Gastrocnemius medialis (tissue), 4 donors: ENCODE results near the gene TMEM217. TPM values are rescaled to one million over a fixed set of nuclear protein-coding genes. Genes with fewer than 3 reads are reported as not detected.

ENCODE experiments used
- ATAC-seq, 2 donors: fragments of 150-250 bp; one replicate each; pipeline ENCODE4 v1.9.1; 2016
- DNase-seq, 2 donors: peaks; one replicate each; pipeline ENCODE4 v3.0.0-alpha.2; 2019
- H3K27ac ChIP-seq, 4 donors: fragments of 200-600 bp; sonication (generic); 1 replicate in 1 of 4; 2 replicates in 3 of 4; pipeline ENCODE4 v1.5.1; 2016 to 2018; ENCODE audit warnings: mild to moderate bottlenecking in 2 of 4, moderate library complexity in 1 of 4
- H3K27me3 ChIP-seq, 3 donors: fragments of 200-600 bp; sonication (generic) in 2 of 3; 1 replicate in 1 of 3; 2 replicates in 2 of 3; pipeline versions ENCODE4 v1.5.1 to v1.6.0; 2016 to 2019; ENCODE audit warnings: mild to moderate bottlenecking in 1 of 3, moderate library complexity in 1 of 3
- H3K36me3 ChIP-seq, 2 donors: fragments of 200-600 bp; sonication (generic) in 1 of 2; one replicate each; pipeline ENCODE4 v1.5.1; 2017 to 2018
- H3K4me1 ChIP-seq, 2 donors: fragments of 200-600 bp; sonication (generic) in 1 of 2; one replicate each; pipeline ENCODE4 v1.5.1; 2016 to 2017; ENCODE audit warnings: mild to moderate bottlenecking in 2 of 2
- H3K4me3 ChIP-seq, 4 donors: fragments of 200-600 bp; sonication (generic) in 3 of 4; 1 replicate in 1 of 4; 2 replicates in 3 of 4; pipeline ENCODE4 v1.5.1; 2016 to 2019; ENCODE audit warnings: mild to moderate bottlenecking in 2 of 4
- H3K9me3 ChIP-seq, 3 donors: fragments of 200-600 bp; sonication (generic) in 2 of 3; 1 replicate in 1 of 3; 2 replicates in 2 of 3; pipeline ENCODE4 v1.5.1; 2016 to 2019
- POLR2A ChIP-seq, 2 donors: fragments of 450-650 bp; IDR thresholded peaks; one replicate each; pipeline ENCODE4 v1.6.1; 2017; ENCODE audit warnings: antibody characterized with exemption in 2 of 2, mild to moderate bottlenecking in 2 of 2, moderate library complexity in 2 of 2
- in situ Hi-C, 4 donors: fragments of 200-750 bp; cut with MboI; loops; one replicate each; pipeline versions ENCODE4 v1.15.0 to v1.8.0; 2017; ENCODE audit warnings: low sequenced_read_pairs in 4 of 4
- intact Hi-C: fragments of 100-400 bp; cut with DNase I; formaldehyde crosslinking; loops from one replicate; pipeline ENCODE4 v1.15.1; 2023; ENCODE audit warnings: low total_unique reads
- total RNA-seq, 4 donors: library from RNA; depleted of rRNA; stranded (reverse); fragments of >200 nt; gene quantifications; one replicate each; pipeline versions ENCODE4 v1.1.0 to v1.2.3, GENCODE V29; 2016
- TF ChIP-seq, protein P1 (sequence below), 5 experiments: fragments of 450-650 bp in 3 of 5; fragments of 200-600 bp in 2 of 5; sonication (generic) in 2 of 5; IDR thresholded peaks in 4 of 5; conservative IDR thresholded peaks in 1 of 5; 1 replicate in 4 of 5; 2 replicates in 1 of 5; pipeline ENCODE4 v1.5.1; 2016 to 2019; ENCODE audit warnings: antibody characterized with exemption in 5 of 5, mild to moderate bottlenecking in 3 of 5, moderate library complexity in 3 of 5

The TMEM217 gene
- total RNA-seq, 4 donors from 2014 or later, result 0.22 TPM; not detected in 3

GRCh38 chr6:37304766-37305165 is 46.8 kb upstream of the TMEM217 start:
- Histone ChIP-seq H3K36me3 (peaks cover 4 to 17% of the 10 kb centered on the region in 2 donors), H3K9me3 (no peaks in the 10 kb centered on the region), H3K27ac (no peak overlapping the region), H3K27me3 (no peaks in the 10 kb centered on the region), H3K4me1 (peaks cover 8 to 14% of the 10 kb centered on the region in 2 donors), H3K4me3 (no peak overlapping the region)
- intact Hi-C loops, result loop anchor here (5.0 kb wide), 1 partner anchor 128 kb away; the partner anchor contains the start of gene CMTR1
- DNase-seq (no peak), ATAC-seq (no peak)
- TF ChIP-seq, protein P1, sequence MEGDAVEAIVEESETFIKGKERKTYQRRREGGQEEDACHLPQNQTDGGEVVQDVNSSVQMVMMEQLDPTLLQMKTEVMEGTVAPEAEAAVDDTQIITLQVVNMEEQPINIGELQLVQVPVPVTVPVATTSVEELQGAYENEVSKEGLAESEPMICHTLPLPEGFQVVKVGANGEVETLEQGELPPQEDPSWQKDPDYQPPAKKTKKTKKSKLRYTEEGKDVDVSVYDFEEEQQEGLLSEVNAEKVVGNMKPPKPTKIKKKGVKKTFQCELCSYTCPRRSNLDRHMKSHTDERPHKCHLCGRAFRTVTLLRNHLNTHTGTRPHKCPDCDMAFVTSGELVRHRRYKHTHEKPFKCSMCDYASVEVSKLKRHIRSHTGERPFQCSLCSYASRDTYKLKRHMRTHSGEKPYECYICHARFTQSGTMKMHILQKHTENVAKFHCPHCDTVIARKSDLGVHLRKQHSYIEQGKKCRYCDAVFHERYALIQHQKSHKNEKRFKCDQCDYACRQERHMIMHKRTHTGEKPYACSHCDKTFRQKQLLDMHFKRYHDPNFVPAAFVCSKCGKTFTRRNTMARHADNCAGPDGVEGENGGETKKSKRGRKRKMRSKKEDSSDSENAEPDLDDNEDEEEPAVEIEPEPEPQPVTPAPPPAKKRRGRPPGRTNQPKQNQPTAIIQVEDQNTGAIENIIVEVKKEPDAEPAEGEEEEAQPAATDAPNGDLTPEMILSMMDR (IDR thresholded peaks at IDR 0.05 in 4 of 5, conservative IDR thresholded peaks at IDR 0.05 in 1 of 5), result no peak
- TF ChIP-seq POLR2A (IDR thresholded peaks at IDR 0.05), result no peak
- in situ Hi-C loops, result no loop called here

- DNase-seq (no peak), ATAC-seq (no peak)
- H3K4me3 ChIP-seq, result no peak overlapping the region
- intact Hi-C loops (no loop called here), in situ Hi-C loops (no loop called here)
- H3K27me3 ChIP-seq, result no peaks in the 10 kb centered on the region
- H3K36me3 ChIP-seq, result peaks cover 4 to 17% of the 10 kb centered on the region in 2 donors
- no peak overlapping the region for H3K27ac ChIP-seq
- peaks cover 8 to 9% of the 10 kb centered on the region in 2 donors for H3K4me1 ChIP-seq
- H3K9me3 ChIP-seq, result no peaks in the 10 kb centered on the region
- TF ChIP-seq POLR2A (IDR thresholded peaks at IDR 0.05), result no peak
- TF ChIP-seq, protein P1 (IDR thresholded peaks at IDR 0.05 in 4 of 5, conservative IDR thresholded peaks at IDR 0.05 in 1 of 5), result peak in 1 of 5 experiments; percentile 17
Measured at GRCh38 chr6:37303891-37304503, 46.1 kb upstream of the TMEM217 start.

DNA sequence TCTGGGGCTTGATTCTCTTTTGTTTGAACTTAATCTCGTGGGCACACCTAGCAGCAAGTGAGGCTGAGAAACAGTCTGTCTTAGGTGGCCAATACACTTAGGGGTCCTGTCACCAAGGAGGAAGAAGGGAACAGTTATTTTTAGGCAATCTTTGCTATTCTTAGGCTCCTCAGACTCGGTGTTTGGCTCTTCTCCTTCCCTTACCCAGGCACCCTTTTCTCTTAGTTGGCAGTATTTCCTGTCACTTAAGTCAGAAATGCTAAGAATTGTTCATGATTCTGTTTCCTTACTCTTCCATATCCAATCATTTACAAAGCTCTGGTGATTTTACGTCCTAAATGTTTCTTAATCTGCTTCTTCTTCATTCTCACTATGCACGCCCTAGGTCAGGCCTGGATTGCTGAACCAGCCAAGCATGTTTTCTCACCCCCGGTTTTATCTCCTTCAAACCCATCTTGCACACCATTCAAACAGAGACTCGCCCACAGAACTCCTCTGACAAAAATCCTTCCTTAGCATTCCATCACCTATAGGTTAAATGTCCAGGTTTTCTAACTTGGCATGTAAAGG is 45.2 kb upstream of the TMEM217 start:
- no peak for DNase-seq
- Histone ChIP-seq H3K36me3 (peaks cover 4 to 17% of the 10 kb centered on the region in 2 donors), H3K27ac (no peak overlapping the region), H3K4me3 (no peak overlapping the region), H3K9me3 (no peaks in the 10 kb centered on the region), H3K4me1 (peaks cover 1 to 2% of the 10 kb centered on the region in 2 donors), H3K27me3 (no peaks in the 10 kb centered on the region)
- intact Hi-C loops, result no loop called here
- ATAC-seq, result no peak
- TF ChIP-seq, protein P1 (IDR thresholded peaks at IDR 0.05 in 4 of 5, conservative IDR thresholded peaks at IDR 0.05 in 1 of 5), result no peak
- no peak for TF ChIP-seq POLR2A (IDR thresholded peaks at IDR 0.05)
- in situ Hi-C loops, result no loop called here

GRCh38 chr6:37302086-37302686 is 44.2 kb upstream of the TMEM217 start:
- intact Hi-C loops, result no loop called here
- H3K4me3 ChIP-seq, result no peak overlapping the region
- DNase-seq (no peak), ATAC-seq (no peak)
- TF ChIP-seq, protein P1 (IDR thresholded peaks at IDR 0.05 in 4 of 5, conservative IDR thresholded peaks at IDR 0.05 in 1 of 5), result no peak
- no peak for TF ChIP-seq POLR2A (IDR thresholded peaks at IDR 0.05)
- no peaks in the 10 kb centered on the region for H3K27me3 ChIP-seq
- H3K27ac ChIP-seq, result no peak overlapping the region
- H3K36me3 ChIP-seq, result peaks cover 4 to 21% of the 10 kb centered on the region in 2 donors
- in situ Hi-C loops, result no loop called here
- no peaks in the 10 kb centered on the region for H3K4me1 ChIP-seq
- H3K9me3 ChIP-seq, result no peaks in the 10 kb centered on the region
